HG02678 (cell line): ENCODE results near the gene DSCAM.

Experiments used
- ATAC-seq: cut with Tn5 transposase; IDR thresholded peaks from one replicate; pipeline ENCODE4 v1.9.1; 2021; ENCODE audit warnings: mild to moderate bottlenecking, moderate library complexity; ENCODE audit not compliant: unreplicated experiment

Gene DSCAM

DNA sequence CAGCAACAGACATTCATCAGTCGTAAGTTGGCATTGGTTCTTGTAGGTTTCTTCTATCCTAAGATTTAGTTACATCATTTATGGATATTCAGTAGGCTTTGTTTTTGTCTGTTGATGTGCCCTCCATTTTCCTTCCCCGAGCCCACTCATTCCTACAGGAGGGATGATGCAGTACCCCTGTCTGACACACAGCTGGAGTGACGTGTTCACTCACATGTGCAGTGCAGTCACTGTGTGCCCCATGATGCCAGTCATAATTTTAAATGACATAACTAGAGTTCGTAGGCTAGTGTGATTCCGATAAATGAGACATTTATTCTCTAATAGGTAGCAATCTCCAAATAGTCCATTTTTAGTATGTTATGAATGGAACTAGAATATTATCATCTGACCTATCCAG is 438.4 kb downstream of the DSCAM start:
- no peak for ATAC-seq

DNA sequence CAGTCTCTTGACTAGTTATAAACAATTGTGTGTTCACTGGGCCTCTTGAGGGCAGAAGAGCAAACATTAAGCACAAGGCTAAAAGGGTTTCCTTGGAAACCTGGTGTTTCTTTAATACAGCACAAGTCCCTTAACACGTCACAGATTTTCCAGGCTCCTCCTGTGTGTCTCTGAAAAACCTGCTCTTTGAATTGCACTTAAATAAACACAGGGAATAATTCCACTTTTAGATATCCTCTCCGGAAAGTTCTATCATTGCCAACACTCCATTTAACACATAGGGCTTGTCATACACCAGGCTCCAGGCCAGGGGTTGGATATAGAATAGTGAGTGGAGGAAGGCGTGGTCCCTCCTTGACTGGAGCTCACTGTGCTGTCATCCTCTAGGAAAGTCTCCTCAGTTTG is 442.6 kb downstream of the DSCAM start:
- ATAC-seq: no peak

DNA sequence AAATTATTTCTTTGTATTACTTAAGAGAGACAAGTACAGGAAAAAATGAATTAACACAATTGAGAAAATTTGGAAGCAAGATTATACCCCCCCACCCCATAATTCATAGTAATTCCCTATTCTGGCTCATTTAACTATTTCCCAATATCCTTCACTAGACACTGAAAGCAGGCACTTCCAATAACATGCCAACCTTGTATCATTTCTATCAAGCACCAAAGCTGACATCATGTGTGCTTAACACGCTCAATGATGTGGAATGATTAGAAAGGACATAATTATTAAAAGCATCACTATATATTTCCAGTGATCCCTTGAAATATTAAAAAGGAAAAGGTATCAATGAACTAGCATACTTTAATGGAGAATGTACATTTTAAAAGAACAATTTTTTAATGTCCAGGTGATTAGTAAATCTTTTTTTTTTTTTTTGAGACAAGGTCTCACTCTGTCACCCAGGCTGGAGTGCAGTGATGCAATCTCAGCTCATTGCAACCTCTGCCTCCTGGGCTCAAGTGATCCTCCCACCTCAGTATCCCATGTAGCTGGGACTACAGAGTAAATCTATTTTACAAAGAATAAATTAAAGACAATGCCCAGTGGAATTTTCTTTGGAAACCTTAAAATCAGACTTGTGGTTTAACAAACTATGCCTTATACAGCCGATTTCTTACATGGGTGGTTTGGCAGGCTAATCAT is 443.9 kb downstream of the DSCAM start:
- no peak for ATAC-seq

DNA sequence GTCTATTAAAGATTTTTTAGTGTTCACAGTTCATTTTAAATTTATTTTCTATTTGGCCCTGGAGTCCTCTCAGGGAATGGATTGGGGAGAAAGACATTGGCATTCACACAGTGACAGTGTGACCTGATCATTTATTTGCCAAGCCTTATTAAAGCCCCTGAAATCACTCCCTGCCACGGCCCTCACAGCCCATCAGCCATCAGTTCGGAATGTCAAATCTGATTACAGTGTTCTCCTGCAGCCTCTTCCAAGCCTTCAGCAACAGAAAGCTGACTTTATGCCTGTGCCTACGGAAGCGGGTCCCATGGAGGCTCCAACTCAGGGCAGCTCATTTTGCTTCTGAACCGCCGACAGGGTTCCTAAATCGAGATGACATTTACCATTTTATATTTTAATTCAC is 451.2 kb downstream of the DSCAM start:
- ATAC-seq: no peak

DNA sequence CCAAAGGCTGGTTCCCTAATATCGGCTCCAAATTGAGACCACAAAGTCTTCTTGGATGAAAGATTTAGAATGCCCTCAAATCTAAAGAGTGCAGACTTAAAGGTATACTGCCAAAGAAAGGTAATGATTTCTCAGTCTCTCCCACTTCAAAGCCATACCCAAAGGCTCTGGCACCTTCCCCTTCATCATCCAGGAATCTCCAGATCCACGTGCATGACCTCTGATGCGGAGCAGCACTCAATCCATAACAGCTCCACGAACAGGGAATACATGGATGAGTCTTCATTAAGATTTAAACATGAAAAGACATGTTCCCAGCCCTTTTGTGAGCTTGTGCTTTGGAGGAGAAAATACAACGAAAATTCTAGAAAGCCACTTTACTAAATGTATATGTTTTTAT is 453.9 kb downstream of the DSCAM start:
- ATAC-seq: no peak

DNA sequence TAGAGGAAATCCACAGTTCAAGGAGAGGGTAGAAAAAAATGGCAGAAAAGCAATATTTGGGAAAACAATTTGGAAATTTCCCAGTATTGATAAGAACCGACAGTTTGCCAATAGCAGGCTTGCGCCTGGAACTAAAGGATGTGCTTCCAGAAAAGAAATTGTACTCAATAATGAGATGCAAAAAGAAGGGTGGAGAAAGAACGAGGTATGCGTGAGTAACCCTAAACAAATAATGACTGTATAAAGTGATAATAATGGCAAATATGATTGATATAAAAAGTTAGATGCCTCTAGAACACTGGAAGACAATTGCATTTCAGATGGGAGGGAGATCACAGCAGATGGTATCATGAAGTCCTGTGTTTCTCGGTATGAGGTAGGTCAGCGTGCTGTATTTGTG is 458.9 kb downstream of the DSCAM start:
- ATAC-seq: no peak

DNA sequence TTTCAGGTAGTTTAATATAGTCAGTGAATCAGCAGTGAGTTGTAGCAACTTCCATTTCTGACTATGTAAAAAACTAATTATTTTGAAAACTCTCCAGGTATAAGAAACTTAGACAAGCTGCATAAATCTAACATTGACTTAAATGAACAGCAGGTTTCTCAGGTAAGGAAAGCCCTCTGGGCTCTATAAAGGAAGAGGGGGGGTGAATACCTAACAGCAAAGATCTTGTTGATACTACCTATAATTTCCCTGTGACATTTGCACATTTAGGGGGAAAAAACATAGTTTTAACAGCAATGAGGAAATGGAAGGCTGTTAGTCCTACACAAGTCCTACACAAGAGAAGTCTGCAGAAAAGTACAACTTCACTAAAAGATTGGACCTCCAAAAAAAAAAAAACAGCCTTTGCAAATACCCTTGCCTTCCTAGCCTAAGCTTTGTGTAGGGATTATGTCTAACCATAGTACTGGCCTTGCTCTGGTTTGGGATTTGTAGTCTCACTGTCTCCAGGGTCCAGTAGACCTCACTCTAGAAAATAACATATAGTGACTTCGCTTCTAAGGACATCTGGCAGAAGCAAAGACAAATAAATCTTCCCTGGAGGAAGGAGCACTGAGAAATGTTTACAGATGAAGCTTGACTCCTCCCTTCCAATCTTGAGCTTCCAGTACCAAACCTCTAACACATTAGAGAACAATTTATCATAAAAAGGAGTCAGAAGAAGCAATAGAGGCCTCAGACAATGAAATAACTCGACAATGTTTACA is 459.8 kb downstream of the DSCAM start:
- ATAC-seq: no peak

DNA sequence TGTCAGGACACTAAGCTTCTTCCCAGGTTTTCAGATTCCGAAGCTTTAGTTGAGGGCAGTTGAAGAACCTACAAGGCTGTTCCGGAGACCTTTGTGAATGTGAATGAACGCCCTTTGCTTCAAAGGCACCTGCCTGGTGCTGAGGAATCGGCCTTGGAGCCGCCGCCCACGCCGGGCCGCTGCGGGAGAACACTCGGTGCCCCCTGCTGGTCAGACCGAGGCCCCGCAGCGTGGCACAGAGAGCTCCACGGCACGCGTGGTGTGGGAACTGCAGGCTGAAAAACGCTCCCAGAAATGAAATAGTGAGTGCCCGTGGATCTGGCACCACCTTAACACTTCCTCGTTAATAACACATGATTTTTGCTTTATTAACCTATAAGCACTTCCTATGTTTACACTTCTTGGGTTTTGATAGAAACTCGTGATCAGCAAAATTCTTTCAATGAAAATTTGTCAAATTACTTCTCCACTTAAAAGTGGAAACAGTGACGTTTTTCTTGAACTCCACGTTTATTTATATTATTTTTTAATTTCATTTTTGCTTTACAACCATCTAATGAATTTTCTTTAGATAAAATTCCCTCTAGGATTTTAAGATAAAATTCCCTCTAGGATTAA is 460.6 kb downstream of the DSCAM start:
- ATAC-seq: no peak

DNA sequence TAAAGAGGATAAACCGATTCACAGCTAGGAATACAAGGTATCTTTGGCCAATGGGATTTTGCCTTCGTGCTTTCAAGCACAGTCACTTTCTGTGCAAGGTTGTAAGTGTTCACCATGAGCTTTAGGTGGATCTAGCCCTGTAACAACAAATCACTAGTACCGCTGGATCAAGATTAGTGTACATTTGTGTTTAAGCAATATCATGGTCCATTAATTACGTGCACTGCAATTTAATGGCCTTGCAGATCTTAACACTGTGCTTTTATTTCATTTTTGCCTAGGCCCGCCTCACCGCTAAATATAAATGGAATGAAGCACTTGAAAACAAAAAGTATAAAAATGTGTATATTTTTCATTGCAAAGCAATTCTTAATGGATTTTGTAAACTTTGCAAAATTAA is 461.1 kb downstream of the DSCAM start:
- no peak for ATAC-seq

DNA sequence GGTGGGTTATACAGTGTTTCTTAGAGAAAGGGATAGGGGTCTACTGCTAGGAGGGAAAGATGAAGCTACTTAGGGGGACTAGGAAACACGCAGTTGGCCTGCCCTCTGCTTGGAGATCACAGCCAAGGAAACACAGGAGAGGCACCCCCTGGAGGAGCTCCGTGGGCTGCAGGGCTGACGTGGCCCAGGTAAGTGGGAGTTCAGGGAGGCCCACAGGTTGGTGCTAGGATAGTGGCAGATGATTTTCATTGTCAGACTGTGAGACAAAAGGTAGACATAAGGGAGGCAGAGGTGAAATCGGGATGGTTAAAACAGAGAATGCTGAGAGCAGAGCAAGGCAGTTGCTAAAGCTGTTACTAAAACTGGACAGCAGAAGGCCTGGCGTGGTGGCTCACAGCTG is 463.0 kb downstream of the DSCAM start:
- no peak for ATAC-seq

DNA sequence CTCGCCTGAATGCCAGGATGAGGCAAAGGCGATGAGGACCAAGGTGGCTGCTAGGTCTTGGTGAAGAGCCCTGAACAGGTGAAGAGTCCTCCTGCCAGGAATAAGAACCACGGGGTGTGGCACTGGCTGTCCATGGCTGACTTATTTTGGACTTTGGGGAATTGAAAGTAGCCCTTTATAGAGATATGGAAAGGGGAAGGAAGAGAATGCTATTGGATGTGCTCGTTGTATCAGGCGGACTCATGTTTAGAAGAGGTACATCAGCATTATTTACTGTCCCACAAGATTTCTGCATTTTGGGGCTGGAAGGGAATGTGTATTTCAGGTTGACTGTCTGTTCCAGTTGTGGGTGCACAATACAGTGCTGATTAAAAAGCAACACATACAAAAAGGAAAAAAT is 465.8 kb downstream of the DSCAM start:
- ATAC-seq: no peak

DNA sequence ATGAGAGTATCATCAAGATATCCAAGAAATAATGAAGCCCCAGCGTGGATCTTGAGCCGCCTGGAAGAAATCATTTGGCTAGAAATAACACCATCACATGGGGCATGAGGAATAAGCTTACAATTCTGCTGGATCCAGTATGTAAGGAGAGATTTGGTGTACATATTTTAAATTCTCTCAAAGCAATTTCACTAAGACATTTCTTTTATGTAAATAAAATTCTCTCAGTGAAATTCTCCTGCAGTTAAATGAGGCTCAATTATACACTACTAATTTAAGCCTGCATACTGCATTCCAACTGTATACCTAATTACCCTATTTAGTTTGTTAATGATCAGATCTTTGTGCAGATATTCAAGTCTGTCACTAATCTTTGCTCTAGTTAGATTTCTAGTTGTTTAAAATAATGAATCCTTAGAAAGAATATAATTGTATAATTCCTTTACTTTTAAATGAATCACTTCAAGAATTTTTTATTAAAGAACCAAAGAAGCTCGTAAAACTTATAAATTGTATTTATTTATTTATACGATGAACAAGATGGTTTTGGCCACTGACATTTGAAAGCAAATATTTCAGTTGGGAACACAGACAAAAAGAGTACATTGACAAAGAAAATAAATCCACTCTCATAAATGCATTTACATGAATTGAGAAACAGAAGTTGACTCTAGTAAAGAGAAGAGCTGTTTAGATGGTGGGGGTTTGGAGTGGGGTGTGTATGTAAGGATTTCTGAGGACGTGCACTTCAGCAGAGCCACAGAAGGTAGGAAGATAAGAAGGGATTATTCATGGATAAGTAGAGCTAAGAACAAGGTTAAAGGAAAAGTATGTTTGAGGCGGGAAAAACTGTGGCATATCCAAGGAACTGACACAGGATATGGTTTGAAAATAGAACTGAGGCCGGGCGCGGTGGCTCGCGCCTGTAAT is 466.8 kb downstream of the DSCAM start:
- ATAC-seq: no peak

DNA sequence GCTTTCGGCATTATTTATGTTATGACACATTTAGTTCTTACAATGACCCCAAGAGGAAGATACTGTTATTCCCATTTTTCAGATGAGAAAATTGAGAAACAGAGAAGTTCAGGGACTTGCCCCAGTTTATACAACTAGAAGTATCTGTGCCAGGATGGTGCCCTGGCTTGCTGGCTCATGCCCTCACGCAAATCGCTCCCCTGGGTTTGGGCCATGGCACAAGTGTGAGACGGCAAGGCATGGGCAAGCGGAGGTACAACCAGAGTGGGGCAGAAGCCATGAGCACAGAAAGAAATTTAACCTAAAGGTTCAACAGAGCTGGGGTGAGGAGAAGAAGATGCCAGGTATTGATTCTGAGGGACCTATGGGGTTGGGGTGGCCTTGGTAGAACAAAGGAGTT is 469.8 kb downstream of the DSCAM start:
- no peak for ATAC-seq

DNA sequence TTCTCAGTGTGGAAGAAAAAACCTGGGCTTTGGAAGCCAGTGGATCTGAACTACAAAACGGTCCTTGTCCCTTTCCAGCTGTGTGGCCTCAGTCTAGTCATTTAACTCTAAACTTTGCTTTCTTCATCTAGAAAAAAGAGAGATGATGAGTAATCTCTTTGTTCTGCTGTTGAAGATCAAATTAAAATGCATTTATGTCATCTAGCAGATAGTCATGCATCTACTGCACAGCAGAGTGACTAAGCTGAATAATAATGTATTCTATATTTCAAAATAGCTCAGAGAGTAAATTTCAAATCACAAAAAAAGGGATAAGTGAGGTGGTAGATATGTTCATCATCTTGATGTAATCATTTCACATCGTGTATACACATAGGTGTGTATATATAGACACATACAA is 473.2 kb downstream of the DSCAM start:
- ATAC-seq: no peak

DNA sequence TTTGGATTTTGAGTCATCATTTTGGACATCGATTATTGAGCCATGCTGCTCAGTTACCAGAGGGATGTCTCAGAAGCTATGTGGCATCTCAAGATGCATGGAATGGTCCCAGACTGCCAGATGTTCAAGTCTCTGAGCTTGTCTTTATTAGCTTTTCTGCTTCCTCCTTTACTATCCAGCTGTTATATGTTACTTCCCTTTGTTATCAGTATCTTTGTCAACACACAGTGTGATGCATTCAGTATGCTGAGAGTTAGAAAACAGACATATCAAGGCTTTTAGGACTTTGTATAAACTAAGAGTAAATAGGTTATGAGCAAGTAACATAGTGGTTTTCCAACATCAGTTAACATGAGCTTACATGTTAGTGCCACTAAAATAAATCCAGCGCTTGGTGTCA is 474.5 kb downstream of the DSCAM start:
- ATAC-seq: no peak

DNA sequence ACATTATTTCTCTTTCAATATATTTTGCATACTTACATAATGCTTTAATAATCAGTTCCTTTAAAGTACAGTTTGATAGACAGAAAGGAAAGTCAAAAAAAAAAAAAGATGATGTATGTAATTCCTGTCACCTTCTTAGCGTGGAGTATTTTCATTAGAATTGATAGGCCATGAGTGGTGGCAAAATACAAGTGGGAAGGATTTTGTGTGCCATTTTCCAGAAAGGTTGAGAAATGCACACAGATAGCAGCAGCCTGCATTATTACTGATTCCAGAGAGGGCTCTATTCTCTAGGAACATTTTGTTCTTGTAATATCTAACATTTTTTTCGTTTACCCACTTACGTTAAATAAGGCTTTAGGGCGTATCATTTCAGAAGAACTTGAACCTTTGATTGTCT is 475.6 kb downstream of the DSCAM start:
- ATAC-seq: no peak

DNA sequence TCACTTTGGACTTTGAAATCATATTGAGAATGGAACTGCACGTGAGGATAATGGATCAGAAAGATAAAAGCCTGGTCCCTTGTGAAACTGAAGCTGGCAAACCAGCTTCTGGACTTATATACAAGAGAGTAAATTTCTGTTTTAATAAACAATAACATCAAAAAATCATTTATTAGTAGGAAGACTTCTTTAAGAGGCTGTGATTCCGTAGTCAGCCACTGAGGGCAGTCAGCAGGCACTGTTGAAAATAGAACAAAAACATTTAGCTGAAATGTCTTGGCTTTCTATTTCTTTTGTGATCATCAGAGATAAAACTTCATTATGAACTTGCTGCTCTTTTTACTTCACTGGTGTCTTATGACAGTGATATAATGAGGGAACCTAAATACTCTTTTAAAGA is 490.3 kb downstream of the DSCAM start:
- ATAC-seq: no peak

DNA sequence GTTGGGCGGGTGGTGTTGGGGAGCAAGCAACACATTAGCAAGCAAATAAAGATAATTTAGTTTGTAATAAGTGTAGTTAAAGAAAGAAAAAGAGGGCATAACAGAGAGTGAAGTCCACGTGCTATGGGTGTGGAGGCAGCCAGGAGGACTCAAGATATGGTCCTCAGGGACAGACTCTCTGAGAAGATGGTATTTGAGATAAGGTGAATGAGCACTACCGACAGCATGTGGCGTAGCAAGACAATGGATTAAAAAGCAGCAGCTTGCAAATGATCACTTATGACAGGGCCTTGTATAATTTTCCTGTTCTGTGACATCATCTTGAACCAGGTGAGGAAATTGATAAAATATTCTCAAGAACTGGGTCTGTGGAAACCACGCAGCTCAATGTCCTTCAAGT is 491.9 kb downstream of the DSCAM start:
- no peak for ATAC-seq

DNA sequence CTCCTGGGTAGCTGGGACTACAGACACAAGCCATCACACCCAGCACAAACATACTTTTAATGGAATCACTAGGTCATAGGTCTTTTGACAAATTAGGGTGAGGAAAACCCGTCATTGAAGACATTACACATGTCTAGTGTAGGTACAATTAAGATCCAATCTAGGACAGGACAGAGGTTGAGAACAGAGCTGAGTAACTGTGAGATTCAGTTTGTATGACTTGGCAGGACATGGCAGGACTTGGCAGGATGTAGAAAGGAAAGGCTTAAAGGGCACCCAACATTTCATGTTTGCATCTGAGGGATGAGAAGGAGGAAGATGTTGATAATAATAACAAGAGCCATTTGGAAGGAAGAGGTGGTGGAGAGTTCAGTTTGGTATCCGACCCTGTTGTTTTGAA is 496.0 kb downstream of the DSCAM start:
- ATAC-seq: no peak

DNA sequence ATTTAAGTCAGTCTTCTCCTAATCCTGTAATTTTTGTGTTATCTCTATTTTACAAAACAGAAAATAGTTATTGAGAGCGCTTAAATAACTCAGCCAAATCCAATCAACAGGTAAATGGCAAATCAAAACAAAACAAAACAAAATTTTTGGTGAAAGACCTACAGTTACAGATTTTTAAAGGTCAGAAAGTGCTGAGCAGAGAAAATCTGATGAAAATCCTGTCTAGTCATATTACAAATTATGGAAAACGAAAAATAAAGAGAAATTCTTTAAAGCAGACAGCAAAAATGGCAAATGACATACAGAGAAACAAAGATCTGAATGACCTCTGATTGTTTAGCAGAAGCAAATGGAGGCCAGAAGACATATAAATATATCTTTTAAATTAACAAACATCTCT is 497.4 kb downstream of the DSCAM start:
- no peak for ATAC-seq

DNA sequence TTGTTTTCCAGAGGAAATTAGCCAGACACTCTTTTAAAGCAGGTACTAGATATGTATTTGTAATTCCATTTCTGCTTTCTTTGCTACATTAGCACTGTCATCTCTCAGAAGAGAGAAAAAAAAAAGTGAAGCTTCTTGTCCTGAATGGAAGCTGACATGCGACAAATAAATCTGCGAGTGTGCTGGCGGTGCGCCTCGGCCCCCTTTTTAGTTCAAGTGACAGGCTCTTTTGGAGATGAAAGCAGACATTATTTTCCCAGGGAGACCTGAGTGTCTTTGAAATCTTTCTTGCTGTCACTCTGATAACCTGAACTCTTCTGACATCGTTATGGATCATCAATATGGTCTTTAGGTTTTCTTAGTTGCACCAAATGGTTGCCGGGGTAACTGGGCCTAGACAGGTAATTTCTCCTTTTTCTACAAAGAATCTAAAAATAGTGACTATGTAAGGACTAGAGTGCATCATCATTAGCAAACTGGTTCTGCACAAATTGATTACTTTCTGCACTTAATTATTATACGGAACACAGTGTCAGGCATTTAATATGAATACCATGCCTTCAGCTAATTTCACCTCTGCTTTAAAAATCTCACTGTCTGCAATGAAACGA is 501.1 kb downstream of the DSCAM start:
- no peak for ATAC-seq
